GM19438 (cell line): Measurements from ENCODE around the gene ABLIM2.

Experiments used
- ATAC-seq: cut with Tn5 transposase; IDR thresholded peaks from one replicate; pipeline ENCODE4 v1.9.1; 2021; ENCODE audit warnings: low read depth; ENCODE audit not compliant: unreplicated experiment

The ABLIM2 gene

DNA sequence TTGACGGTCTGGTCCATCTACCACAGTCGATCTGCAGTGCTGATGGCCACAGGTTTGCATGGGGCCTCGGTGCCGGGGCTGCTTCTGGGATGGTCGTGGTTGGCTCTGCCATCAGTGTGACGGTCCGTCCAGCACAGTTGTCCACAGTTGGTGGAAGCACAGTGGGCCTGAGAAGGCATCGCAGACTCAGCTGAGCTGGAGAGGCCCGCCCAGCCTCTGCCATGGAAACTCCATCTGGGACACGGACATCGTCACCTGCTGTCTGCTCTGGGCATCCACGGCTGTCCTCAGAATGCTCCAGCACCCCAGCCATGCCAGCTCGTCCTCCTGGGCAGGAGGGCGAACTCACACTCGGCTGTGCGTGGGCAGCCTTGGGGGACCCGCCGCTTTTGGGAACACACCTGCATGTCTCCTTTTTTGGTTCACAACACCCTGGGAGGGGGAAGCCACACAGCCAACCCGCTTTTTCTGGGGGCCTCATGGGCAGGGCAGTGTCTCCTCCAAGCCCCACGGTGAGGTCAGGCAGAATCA, 33.0 kb downstream of the ABLIM2 start:
- no peak for ATAC-seq

- ATAC-seq: no peak
These were observed 34.7 kb downstream of the ABLIM2 start for GRCh38 chr4:8123870-8124269.

DNA sequence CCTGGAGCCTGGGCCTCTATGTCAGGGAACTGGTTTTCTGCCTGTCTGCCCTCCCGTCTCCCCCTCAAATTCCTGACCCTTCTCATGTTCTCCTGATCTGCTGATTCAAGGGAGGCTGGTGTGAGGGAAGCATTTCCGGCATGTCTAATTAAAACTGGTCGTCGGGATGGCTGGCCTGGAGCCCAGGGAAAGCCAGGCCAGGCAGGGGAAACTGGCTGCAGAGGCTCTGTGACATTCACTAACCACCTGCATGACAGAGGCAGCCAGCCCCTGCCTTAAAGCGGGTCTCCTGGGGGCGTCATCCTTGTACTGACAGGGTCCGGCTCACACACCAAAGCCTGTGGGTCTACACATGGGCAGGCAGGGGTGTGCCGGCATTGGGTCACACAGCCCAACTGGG, 35.2 kb downstream of the ABLIM2 start:
- ATAC-seq: no peak

DNA sequence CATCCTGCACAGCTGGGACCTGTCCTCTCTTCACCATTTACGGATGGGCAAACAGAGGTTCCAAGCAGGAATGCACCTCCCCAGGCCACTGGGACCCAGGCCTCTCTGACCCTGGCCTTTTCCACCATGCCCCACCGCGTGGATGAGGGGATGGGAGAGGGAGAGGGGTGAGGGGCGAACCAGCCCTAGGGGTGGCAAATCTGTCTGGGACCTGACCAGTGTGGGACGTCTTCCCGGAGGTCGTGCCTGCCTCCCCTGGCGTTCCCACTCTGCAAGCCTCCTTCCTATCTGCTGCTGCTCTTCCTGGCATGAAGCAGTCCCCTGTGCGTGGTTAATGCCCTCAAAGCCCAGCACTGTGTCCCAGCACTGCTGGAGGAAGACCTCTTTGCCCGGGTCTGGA, 35.9 kb downstream of the ABLIM2 start:
- no peak for ATAC-seq

DNA sequence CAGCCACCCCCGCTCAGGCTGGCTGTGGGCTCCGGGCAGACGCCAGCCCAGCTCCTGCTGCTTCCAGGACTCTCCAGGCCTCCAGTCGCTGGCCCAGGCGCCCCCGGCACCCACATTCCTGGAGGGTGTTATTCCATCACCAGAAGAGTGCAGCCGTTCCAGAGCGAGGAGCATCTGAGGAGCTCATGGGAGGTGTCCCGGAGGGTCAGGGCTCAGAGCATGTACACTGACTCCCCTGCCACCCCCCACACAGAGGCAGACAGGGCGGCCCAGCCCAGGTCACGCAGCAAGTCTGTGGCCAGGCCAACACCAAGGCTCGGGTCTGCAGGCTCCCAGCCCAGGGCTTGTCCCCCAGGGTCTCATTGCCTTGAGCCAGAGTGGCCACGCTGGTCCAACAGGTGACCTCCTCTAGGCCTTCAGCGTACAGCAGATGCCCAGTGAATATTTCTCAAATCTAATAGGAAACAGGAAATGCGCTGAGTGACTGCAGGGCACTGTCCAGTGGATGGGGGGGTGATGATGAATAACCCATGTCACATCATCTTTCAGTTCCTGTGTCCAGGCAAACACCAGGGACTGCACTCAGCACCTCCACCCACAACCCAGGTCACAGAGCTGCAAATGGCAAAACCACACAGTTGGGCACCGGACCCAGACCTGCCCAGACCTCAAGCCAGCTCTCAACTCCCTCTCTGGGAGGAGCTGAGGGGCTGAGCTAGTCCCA, 37.2 kb downstream of the ABLIM2 start:
- ATAC-seq: no peak

DNA sequence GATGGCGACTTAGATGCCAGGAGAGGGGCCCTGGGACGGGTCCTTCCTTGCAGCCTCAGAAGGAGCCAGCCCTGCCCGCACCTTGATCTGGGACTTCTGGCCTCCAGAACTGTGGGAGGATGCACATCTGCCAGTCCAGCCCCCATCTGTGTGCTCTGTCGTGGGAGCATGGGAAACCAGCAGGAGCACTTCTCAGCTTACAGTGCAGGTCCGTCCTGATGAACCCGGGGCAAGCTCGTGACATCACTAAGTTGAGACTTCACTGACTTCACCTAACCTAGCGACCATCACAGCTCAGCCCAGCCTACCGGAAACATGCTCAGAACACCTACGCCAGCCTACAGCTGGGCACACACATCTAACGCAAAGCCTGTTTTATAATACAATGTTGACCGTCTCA, 38.1 kb downstream of the ABLIM2 start:
- no peak for ATAC-seq

GRCh38 chr4:8119877-8120276, 38.7 kb downstream of the ABLIM2 start:
- no peak for ATAC-seq

DNA sequence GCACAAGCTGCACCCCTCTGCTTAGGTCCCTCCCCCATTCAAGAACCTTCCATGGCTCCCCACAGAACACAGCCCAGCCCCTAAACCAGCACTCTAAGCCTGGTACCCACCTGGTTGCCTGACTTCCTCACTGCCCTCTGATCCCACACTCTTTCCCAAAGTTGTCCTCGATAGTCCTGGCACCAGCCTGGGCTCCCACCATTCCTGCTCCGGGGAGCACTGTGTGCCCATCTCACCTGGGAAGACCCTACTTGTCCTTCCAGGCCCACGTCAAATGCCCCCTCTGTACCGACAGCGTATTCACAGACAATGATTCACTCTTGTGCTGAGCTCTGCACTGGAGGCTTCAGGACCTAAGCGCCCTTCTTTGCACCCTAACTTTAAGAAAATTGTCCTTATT, 40.1 kb downstream of the ABLIM2 start:
- no peak for ATAC-seq

GRCh38 chr4:8118035-8118434, 40.6 kb downstream of the ABLIM2 start:
- ATAC-seq: no peak

DNA sequence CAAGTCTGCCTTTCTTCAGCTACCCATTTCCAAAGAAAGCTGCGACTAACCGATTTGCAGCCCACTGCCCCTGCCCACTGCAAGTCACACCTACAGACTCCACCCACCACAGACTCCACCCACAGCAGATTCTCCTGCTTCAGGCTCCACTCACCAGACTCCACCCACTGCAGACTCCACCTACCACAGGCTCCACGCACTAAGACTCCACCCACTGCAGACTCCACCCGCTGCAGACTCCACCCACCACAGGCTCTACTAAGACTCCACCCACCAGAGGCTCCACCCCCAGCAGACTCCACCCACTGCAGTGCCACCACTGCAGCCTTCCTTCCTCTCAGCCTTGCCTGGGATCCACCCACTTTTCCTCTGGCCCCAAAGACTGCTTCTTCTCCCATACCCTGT, 41.3 kb downstream of the ABLIM2 start:
- ATAC-seq: peak; percentile 54

DNA sequence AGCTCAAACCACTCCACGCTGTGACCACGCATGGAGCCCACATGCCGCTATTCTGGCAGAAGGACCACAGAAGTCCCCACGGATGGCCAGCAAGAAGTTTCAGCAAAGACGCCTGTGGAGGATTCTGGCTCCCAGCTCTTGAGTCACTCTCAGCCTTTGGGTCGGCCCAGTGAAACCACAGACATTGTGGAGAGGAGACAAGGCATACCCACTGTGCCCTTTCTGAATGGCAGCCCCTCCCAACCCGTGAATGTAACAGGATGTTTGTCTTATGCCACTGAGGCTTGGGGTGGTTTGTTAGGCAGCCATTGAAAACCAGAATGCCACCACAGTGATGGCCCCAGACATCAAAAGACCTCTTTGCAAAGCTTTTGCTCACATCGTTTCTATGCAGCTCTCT, 42.7 kb downstream of the ABLIM2 start:
- no peak for ATAC-seq

DNA sequence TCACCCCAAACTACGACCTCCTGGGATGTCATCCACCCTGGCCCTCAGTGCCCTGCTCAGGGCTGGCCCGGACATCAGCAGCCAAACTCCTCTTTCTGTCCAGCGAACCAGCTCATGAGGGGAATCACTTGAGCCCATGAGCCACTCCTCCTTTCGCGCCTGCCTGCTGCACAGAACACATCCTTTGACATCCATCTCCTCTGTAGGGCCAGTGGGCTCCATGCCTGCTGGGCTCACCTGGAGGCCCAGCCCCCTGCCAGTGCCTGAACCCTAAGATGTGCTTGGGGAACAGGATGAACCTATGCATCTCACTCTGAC, 43.5 kb downstream of the ABLIM2 start:
- ATAC-seq: no peak

DNA sequence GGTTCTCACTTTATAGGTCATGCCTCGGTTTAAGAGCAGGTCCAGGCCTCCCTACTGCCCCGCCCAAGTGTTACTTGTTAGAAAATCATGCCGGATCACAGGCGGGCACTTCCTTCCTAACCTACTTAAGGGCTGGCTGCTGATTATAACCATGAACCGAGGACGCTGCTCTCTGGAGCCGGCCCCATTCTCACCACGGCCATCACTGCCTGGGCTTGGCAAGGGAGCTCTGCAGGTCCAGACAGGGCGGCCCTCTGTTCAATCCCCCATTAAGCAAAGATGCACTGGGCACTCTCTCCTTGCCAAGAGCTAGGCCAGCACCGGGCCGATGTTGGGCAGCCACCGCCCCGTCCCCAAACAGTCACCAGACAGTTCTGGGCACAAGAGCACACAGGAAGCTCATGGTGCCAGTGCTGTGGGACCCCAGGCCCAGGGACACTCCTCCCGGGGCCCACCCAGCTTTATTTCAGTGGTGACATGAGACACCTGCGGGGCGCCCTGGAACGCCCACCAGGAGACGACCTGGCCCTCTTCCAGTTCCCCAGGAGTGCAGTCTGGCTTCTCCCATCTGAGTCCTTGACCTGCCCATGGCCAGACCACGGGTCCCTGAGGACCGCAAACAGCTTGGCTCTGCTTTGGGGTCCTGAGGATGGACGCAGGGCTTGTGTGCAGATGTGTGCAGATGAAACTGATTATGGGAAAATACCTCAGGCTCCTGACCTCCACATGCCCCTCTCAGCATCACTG, 44.0 kb downstream of the ABLIM2 start:
- no peak for ATAC-seq

DNA sequence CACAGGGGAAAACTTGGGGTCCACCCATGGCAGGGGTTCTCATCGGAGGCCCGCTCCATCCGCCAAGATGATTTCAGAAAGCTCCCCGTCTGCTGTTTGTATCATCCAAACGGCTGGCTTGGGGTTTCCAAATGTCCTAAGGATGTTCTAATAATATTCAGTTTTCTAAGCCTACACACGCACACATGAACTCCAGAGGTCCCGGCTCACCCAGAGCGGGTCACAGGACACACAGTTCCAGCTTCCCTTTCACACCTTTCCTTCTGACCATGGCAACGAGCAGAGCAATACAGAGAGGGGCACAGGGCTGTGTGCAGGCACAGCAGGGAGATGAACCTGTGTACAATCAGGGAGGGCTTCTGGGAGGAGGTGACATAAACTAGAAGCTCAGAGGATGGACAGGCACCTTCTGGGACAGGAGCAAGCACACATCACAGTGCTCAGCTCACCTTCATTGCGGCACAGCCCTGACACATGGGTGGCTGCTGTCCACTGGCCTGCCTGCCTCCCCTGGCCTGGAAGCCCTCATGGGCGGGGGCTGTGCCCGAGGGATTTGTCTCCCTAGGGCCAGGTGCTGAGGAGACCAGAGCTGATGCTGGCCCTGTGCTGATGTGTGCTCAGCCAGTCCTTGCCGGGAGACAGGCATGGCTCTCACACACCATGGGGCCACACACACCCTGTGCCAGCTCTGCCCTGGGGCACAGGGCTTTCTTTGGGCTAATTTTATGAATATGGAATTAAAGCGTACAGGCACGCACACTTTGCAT, 44.8 kb downstream of the ABLIM2 start:
- ATAC-seq: no peak

GRCh38 chr4:8112672-8113071, 45.9 kb downstream of the ABLIM2 start:
- no peak for ATAC-seq

DNA sequence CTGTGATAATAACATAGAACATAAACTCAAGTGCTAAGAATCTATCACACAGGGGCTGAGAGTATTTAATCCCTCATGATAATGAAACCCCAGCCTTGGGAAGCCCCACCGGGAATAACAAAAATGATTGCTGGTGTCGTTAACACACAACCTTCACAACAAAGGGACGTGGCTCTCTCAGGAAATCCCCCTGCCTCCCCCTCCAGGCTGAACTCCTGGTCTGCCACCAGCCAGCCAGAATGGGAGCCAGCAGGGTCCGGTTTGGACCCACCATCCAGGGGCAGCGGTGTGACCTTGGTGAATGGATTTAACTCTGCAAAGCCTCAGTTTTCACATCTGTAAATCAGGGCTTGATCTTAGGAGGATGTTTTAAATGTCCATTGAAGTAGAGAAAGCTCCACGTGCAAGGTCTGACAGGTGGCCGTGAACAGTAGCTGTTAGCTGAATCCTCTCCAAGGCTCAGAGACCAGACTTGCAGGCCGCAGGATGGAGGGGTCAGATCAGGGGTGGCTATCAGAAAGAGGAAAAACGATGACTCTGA, 46.5 kb downstream of the ABLIM2 start:
- no peak for ATAC-seq

- ATAC-seq: no peak
These were observed 48.3 kb downstream of the ABLIM2 start for GRCh38 chr4:8110071-8110986.

- no peak for ATAC-seq
These were observed 49.1 kb downstream of the ABLIM2 start for GRCh38 chr4:8109406-8110065.

GRCh38 chr4:8108991-8109390, 49.6 kb downstream of the ABLIM2 start:
- ATAC-seq: no peak

- ATAC-seq: no peak
These were observed 50.4 kb downstream of the ABLIM2 start for GRCh38 chr4:8108261-8108660.
